Measurements from ENCODE around the gene ARMC7. TPM values are rescaled to one million over a fixed set of nuclear protein-coding genes. Genes with fewer than 3 reads are reported as not detected.

ARMC7 gene
- total RNA-seq, 4 donors from 2014 or later, result 0.29 to 9.2 (median 2.0) TPM

DNA sequence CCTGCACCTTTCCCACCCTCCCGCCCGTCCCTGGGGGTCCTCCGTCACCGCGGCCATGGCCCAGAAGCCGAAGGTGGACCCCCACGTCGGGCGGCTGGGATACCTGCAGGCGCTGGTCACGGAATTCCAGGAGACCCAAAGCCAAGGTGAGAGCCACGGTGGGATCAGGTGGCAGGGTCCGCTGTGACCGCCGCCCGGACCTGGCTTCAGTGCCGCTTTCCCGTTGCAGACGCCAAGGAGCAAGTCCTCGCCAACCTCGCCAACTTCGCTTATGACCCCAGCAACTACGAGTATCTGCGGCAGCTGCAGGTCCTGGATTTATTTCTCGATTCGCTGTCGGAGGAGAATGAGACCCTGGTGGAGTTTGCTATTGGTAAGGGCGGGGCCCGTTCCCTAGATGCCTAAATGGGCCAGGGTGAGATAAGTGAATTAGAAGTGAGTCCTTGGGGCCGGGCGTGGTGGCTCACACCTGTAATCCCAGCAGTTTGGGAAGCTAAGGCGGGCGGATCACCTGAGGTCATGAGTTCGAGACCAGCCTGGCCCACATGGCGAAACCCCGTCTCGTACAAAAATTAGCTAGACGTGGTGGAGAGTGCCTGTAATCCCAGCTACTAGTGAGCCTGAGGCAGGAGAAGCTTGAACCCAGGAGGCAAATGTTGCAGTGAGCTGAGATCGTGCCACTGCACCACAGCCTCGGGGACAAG, 617 bp downstream of the ARMC7 start:
- no peaks in the 10 kb centered on the region for H3K27me3 ChIP-seq
- H3K27ac ChIP-seq, result peak overlapping the region; percentile 55 to 85
- no peak for TF ChIP-seq POLR2A (IDR thresholded peaks at IDR 0.05)
- TF ChIP-seq, protein P1, sequence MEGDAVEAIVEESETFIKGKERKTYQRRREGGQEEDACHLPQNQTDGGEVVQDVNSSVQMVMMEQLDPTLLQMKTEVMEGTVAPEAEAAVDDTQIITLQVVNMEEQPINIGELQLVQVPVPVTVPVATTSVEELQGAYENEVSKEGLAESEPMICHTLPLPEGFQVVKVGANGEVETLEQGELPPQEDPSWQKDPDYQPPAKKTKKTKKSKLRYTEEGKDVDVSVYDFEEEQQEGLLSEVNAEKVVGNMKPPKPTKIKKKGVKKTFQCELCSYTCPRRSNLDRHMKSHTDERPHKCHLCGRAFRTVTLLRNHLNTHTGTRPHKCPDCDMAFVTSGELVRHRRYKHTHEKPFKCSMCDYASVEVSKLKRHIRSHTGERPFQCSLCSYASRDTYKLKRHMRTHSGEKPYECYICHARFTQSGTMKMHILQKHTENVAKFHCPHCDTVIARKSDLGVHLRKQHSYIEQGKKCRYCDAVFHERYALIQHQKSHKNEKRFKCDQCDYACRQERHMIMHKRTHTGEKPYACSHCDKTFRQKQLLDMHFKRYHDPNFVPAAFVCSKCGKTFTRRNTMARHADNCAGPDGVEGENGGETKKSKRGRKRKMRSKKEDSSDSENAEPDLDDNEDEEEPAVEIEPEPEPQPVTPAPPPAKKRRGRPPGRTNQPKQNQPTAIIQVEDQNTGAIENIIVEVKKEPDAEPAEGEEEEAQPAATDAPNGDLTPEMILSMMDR (IDR thresholded peaks at IDR 0.05), result no peak
- peak in 1 of 2 donors; percentile 35 for DNase-seq
- H3K4me3 ChIP-seq, result peak overlapping the region; percentile 69 to 98
- intact Hi-C loops (cut with DNase I; ENCODE audit: low total_unique reads), result no loop called here
- no peaks in the 10 kb centered on the region for H3K36me3 ChIP-seq
- no peaks in the 10 kb centered on the region for H3K9me3 ChIP-seq
- peaks cover 0 to 18% of the 10 kb centered on the region in 2 donors for H3K4me1 ChIP-seq

DNA sequence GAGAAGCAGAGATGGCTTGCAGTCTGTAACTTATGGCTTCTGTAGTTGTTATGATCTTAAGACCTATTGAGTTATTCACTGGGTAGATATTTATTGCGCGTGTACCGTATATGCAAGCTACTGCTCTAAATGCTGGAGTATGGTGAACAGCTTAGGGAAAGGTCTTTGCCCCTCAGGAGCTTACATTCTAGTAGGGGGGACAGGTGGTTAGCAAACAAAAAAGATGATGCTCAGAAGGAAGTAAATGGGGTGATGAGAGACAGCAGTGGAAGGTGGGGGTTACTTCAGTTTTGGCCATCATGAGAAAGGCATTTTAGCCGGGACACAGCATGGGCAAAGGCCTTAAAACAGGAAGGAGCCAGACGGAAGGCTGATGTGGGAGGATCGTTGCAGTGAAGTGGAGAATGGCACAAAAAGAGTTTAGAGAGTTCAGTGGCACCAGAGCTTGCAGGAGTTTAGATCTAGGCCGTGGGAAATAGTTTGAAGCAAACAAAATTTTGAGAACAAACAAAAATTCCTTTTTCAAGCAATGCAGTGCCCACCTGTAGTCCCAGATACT, 2.1 kb downstream of the ARMC7 start:
- Histone ChIP-seq H3K9me3 (no peaks in the 10 kb centered on the region), H3K4me3 (no peak overlapping the region), H3K27me3 (no peaks in the 10 kb centered on the region), H3K27ac (no peak overlapping the region), H3K36me3 (no peaks in the 10 kb centered on the region), H3K4me1 (peaks cover 0 to 18% of the 10 kb centered on the region in 2 donors)
- intact Hi-C loops (cut with DNase I; ENCODE audit: low total_unique reads), result no loop called here
- no peak for DNase-seq
- TF ChIP-seq, protein P1 (IDR thresholded peaks at IDR 0.05), result no peak
- TF ChIP-seq POLR2A (IDR thresholded peaks at IDR 0.05), result no peak

DNA sequence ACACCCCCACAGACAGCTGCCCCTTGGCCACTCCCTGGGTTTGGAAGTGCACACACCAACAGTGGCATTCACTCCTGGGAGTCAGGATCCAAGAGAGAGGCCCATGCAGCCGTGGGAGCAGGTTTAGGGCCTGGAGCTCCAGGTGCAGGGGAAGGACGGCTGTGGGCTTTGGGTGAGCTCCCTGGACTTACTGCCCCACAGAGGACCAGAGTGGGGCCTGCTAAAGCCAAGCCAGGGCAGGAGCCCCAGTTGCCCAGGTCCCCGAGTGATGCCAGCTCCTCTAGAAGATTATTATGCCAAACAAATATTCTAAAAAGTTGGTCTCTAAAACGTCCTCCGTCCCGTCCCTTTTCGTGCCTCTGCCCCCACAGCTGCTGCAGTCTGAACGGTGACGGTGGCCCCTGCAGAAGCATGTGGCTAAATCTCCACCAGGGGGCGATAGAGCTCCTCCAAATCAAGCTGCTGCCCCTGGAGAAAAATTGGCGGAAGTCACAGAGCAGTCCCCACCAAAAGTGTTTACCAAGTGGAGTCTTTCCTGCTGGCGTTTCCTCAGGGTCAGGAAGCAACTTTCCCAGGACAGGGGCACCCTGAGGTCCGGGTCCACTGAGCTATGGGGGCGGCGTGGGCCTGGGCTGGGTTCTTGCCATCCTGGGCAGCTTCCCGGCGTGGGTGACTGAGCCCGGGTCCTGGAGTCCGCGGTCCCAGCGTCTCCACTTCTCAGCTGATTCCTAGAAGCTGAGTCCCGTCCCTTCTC, 4.2 kb downstream of the ARMC7 start:
- no peak for TF ChIP-seq POLR2A (IDR thresholded peaks at IDR 0.05)
- TF ChIP-seq, protein P1 (IDR thresholded peaks at IDR 0.05), result peak; percentile 94 to 98 (median 96)
- Histone ChIP-seq H3K4me3 (peak overlapping the region; percentile 42 to 50), H3K27me3 (no peaks in the 10 kb centered on the region), H3K36me3 (no peaks in the 10 kb centered on the region), H3K4me1 (peaks cover 0 to 18% of the 10 kb centered on the region in 2 donors), H3K9me3 (no peaks in the 10 kb centered on the region), H3K27ac (peak overlapping the region; percentile 90 to 92)
- intact Hi-C loops (cut with DNase I; ENCODE audit: low total_unique reads), result no loop called here
- peak; percentile 87 to 94 for DNase-seq

- no peaks in the 10 kb centered on the region for H3K36me3 ChIP-seq
- H3K4me1 ChIP-seq, result peaks cover 0 to 13% of the 10 kb centered on the region in 2 donors
- intact Hi-C loops (cut with DNase I; ENCODE audit: low total_unique reads), result no loop called here
- TF ChIP-seq, protein P1 (IDR thresholded peaks at IDR 0.05), result no peak
- TF ChIP-seq POLR2A (IDR thresholded peaks at IDR 0.05), result no peak
- H3K27ac ChIP-seq, result peak overlapping the region; percentile 90 to 92
- peak overlapping the region; percentile 42 to 50 for H3K4me3 ChIP-seq
- H3K9me3 ChIP-seq, result no peaks in the 10 kb centered on the region
- DNase-seq, result no peak
- H3K27me3 ChIP-seq, result no peaks in the 10 kb centered on the region
Observed at GRCh38 chr17:75114552-75115314, 5.0 kb downstream of the ARMC7 start.

All from uterus (tissue), 4 donors.